ENCODE measurements around the gene FAM153A. TPM values are rescaled to one million over a fixed set of nuclear protein-coding genes. Genes with fewer than 3 reads are reported as not detected.
"Not testable (repeated sequence)": the region's sequence is repeated elsewhere in the genome, so short reads cannot be mapped to it uniquely, and the experiment has no call there.

The FAM153A gene
- total RNA-seq, 1 donor from 2014 or later, result 3.1 TPM

- ATAC-seq, result not testable (repeated sequence)
These were observed 57.8 kb downstream of the FAM153A start for GRCh38 chr5:177724858-177725257.

- ATAC-seq, result not testable (repeated sequence)
These were observed 58.7 kb downstream of the FAM153A start for GRCh38 chr5:177723831-177724485.

- not testable (repeated sequence) for ATAC-seq
These were observed 59.9 kb downstream of the FAM153A start for GRCh38 chr5:177722829-177723228.

GRCh38 chr5:177719989-177720388, 62.7 kb downstream of the FAM153A start:
- not testable (repeated sequence) for ATAC-seq

GRCh38 chr5:177715423-177715822, 67.3 kb downstream of the FAM153A start:
- ATAC-seq, result not testable (repeated sequence)

- ATAC-seq, result not testable (repeated sequence)
These were observed 86.6 kb downstream of the FAM153A start for GRCh38 chr5:177696100-177696499.

GRCh38 chr5:177695356-177695930, 87.3 kb downstream of the FAM153A start:
- ATAC-seq, result not testable (repeated sequence)

- not testable (repeated sequence) for ATAC-seq
These were observed 88.2 kb downstream of the FAM153A start for GRCh38 chr5:177694518-177694835.

- not testable (repeated sequence) for ATAC-seq
These were observed 88.8 kb downstream of the FAM153A start for GRCh38 chr5:177693671-177694517.

GRCh38 chr5:177692969-177693368, 89.7 kb downstream of the FAM153A start:
- ATAC-seq, result not testable (repeated sequence)

- ATAC-seq, result not testable (repeated sequence)
These were observed 90.2 kb downstream of the FAM153A start for GRCh38 chr5:177692507-177692906.

GRCh38 chr5:177689011-177689610, 93.6 kb downstream of the FAM153A start:
- ATAC-seq, result not testable (repeated sequence)

- ATAC-seq, result not testable (repeated sequence)
These were observed 94.6 kb downstream of the FAM153A start for GRCh38 chr5:177688091-177688490.

- ATAC-seq, result not testable (repeated sequence)
These were observed 100.8 kb downstream of the FAM153A start for GRCh38 chr5:177681920-177682319.

Other genes starting within 250 kb of the FAM153A start
- gene FAM193B, start 228.3 kb downstream of the FAM153A start, total RNA-seq, result 31.6 TPM
- gene TMED9, start 190.7 kb downstream of the FAM153A start, total RNA-seq, result 116 TPM
- gene B4GALT7, start 182.8 kb downstream of the FAM153A start, total RNA-seq, result 13.1 TPM
- not detected for gene PROP1, start 213.3 kb upstream of the FAM153A start, total RNA-seq